SK-N-SH (cell line): ENCODE data around the gene ARHGAP26. TPM values are rescaled to one million over a fixed set of nuclear protein-coding genes. Genes with fewer than 3 reads are reported as not detected.

Experiments
- CTCF ChIA-PET: fragments of 300-600, 350-600 bp; formaldehyde crosslinking; extraction: SDS; loops from one replicate; lab custom pipeline; 2021; lab: Yijun Ruan, JAX
- POLR2A ChIA-PET: fragments of 350-600 bp; sonication (Branson Sonifier 250); formaldehyde crosslinking; extraction: SDS; loops from one replicate; lab custom pipeline; 2020; ENCODE audit warnings: antibody characterized with exemption, inconsistent platforms; lab: Yijun Ruan, JAX
- DNase-seq: peaks from one replicate; pipeline ENCODE4 v3.0.0; 2012
- H2AFZ ChIP-seq: fragments of 200-600 bp; sonication (generic); 2 replicates; pipeline ENCODE4 v1.8.1; 2016; ENCODE audit warnings: antibody characterized with exemption, mild to moderate bottlenecking, low read depth
- H3F3A ChIP-seq: fragments of 200-600 bp; sonication (generic); replicated peaks from 2 replicates; pipeline ENCODE3; 2016; ENCODE audit warnings: antibody characterized with exemption, mild to moderate bottlenecking; ENCODE audit not compliant: insufficient read depth
- H3K27ac ChIP-seq, 2 experiments: fragments of 200-500 bp in 1 of 2; fragments of 200-600 bp in 1 of 2; sonication (Bioruptor generic) in 1 of 2; sonication (generic), shearing (Covaris generic) in 1 of 2; 2 replicates each; pipeline versions ENCODE4 v1.5.1 to v1.6.1; 2014 to 2016; ENCODE audit warnings: low read depth in 2 of 2, inconsistent platforms in 1 of 2, low read length in 1 of 2, mild to moderate bottlenecking in 1 of 2, mixed read lengths in 1 of 2
- H3K27me3 ChIP-seq: fragments of 200-600 bp; sonication (generic), shearing (Covaris generic); 2 replicates; pipeline ENCODE4 v1.6.1; 2016; ENCODE audit warnings: mixed run types; ENCODE audit not compliant: insufficient read depth
- H3K36me3 ChIP-seq, 2 experiments: fragments of 200-500 bp in 1 of 2; fragments of 200-600 bp in 1 of 2; sonication (Bioruptor generic) in 1 of 2; sonication (generic) in 1 of 2; replicated peaks in 1 of 2; 2 replicates each; pipeline versions ENCODE3 to v1.5.1; 2014 to 2016; ENCODE audit warnings: low read length in 1 of 2, mild to moderate bottlenecking in 1 of 2; ENCODE audit not compliant: insufficient read depth in 2 of 2, control insufficient read depth in 1 of 2
- H3K4me1 ChIP-seq, 2 experiments: fragments of 200-500 bp in 1 of 2; fragments of 200-600 bp in 1 of 2; sonication (Bioruptor generic) in 1 of 2; sonication (generic), shearing (Covaris generic) in 1 of 2; 2 replicates each; pipeline versions ENCODE4 v1.5.1 to v1.6.1; 2014 to 2016; ENCODE audit warnings: low read depth in 1 of 2, low read length in 1 of 2, mixed run types in 1 of 2; ENCODE audit not compliant: insufficient read depth in 2 of 2, control insufficient read depth in 1 of 2
- H3K4me2 ChIP-seq: fragments of 200-600 bp; sonication (generic), shearing (Covaris generic); 2 replicates; pipeline ENCODE4 v1.6.1; 2017; ENCODE audit warnings: mixed run types
- H3K4me3 ChIP-seq, 2 experiments: fragments of 200-500 bp in 1 of 2; fragments of 200-600 bp in 1 of 2; sonication (Bioruptor generic) in 1 of 2; sonication (generic), shearing (Covaris generic) in 1 of 2; 2 replicates each; pipeline versions ENCODE4 v1.5.1 to v1.8.1; 2014 to 2016; ENCODE audit warnings: low read depth in 2 of 2, inconsistent platforms in 1 of 2, low read length in 1 of 2, mild to moderate bottlenecking in 1 of 2, mixed read lengths in 1 of 2, moderate library complexity in 1 of 2
- H3K79me2 ChIP-seq: fragments of 200-600 bp; sonication (generic); 2 replicates; pipeline ENCODE4 v1.8.1; 2017; ENCODE audit warnings: mild to moderate bottlenecking; ENCODE audit not compliant: insufficient read depth
- H3K9ac ChIP-seq: fragments of 200-600 bp; sonication (generic); 2 replicates; pipeline ENCODE4 v1.6.1; 2017; ENCODE audit warnings: mixed run types
- H3K9me2 ChIP-seq: fragments of 200-600 bp; sonication (generic); 2 replicates; pipeline ENCODE4 v1.6.1; 2017; ENCODE audit warnings: mixed run types
- H3K9me3 ChIP-seq: fragments of 200-600 bp; sonication (generic); 2 replicates; pipeline ENCODE4 v1.6.1; 2017; ENCODE audit warnings: mixed run types, mild to moderate bottlenecking, moderate library complexity
- H4K20me1 ChIP-seq: fragments of 200-600 bp; sonication (generic); 2 replicates; pipeline ENCODE4 v1.6.1; 2017; ENCODE audit warnings: mild to moderate bottlenecking, mixed run types; ENCODE audit not compliant: insufficient read depth
- EZH2phosphoT487 ChIP-seq: fragments of 200-600 bp; sonication (generic); IDR thresholded peaks from 2 replicates; pipeline ENCODE4 v1.6.1; 2017; ENCODE audit warnings: low read depth, mixed run types, mild to moderate bottlenecking, antibody characterized with exemption, moderate library complexity, borderline replicate concordance
- FOSL2 ChIP-seq: IDR thresholded peaks from 2 replicates; pipeline ENCODE4 v1.4.0; 2012; ENCODE audit warnings: low read depth, mild to moderate bottlenecking, moderate library complexity, borderline replicate concordance
- FOXJ3 ChIP-seq: sonication (generic); formaldehyde crosslinking; IDR thresholded peaks from 2 replicates; pipeline ENCODE4 v1.5.1; 2020; ENCODE audit warnings: mild to moderate bottlenecking, missing genetic modification reagents
- FOXM1 ChIP-seq: IDR thresholded peaks from 2 replicates; pipeline ENCODE4 v1.4.0; 2012; ENCODE audit warnings: low read depth, mild to moderate bottlenecking
- GABPA ChIP-seq: IDR thresholded peaks from 2 replicates; pipeline ENCODE4 v1.4.0; 2012; ENCODE audit warnings: low read depth, mild to moderate bottlenecking
- NFIC ChIP-seq: IDR thresholded peaks from 2 replicates; pipeline ENCODE4 v1.4.0; 2012; ENCODE audit warnings: borderline replicate concordance
- NRF1 ChIP-seq: IDR thresholded peaks from 2 replicates; pipeline ENCODE4 v1.6.1; 2012; ENCODE audit warnings: low read depth, mild to moderate bottlenecking, low read length
- POLR2AphosphoS5 ChIP-seq: IDR thresholded peaks from 2 replicates; pipeline ENCODE4 v1.6.1; 2012; ENCODE audit warnings: low read depth, low read length
- REST ChIP-seq: IDR thresholded peaks from 2 replicates; pipeline ENCODE4 v1.6.1; 2012; ENCODE audit warnings: mild to moderate bottlenecking, low read depth, low read length, moderate library complexity
- RFX5 ChIP-seq: IDR thresholded peaks from 2 replicates; pipeline ENCODE4 v1.6.1; 2012; ENCODE audit warnings: mild to moderate bottlenecking, improper control_type of control experiment, low read length
- SIN3A ChIP-seq: IDR thresholded peaks from 2 replicates; pipeline ENCODE4 v1.6.1; 2012; ENCODE audit warnings: low read depth, mild to moderate bottlenecking, low read length, moderate library complexity, borderline replicate concordance
- SMC3 ChIP-seq: IDR thresholded peaks from 2 replicates; pipeline ENCODE4 v1.6.1; 2012; ENCODE audit warnings: low read depth, low read length, improper control_type of control experiment
- TAF1 ChIP-seq: IDR thresholded peaks from 2 replicates; pipeline ENCODE4 v1.6.1; 2012; ENCODE audit warnings: low read depth, mild to moderate bottlenecking, low read length, moderate library complexity, borderline replicate concordance
- TCF12 ChIP-seq: IDR thresholded peaks from 2 replicates; pipeline ENCODE4 v1.4.0; 2012
- USF1 ChIP-seq: IDR thresholded peaks from 2 replicates; pipeline ENCODE4 v1.4.0; 2012; ENCODE audit warnings: low read depth, borderline replicate concordance
- YY1 ChIP-seq: IDR thresholded peaks from 2 replicates; pipeline ENCODE4 v1.4.0; 2012; ENCODE audit warnings: low read depth, mild to moderate bottlenecking
- WGBS: methylation state at CpG from one replicate; pipeline ENCODE4 v1.1.6; 2017; ENCODE audit warnings: low lambda C conversion rate; 5-methylcytosine and 5-hydroxymethylcytosine counted together
- polyA plus RNA-seq, 3 experiments: library from polyadenylated mRNA; depleted of rRNA; stranded (reverse); fragments of >200 nt; gene quantifications; 2 replicates each; pipeline ENCODE4 v1.2.3, GENCODE V29; 2012
- TF ChIP-seq, protein P1 (sequence below): IDR thresholded peaks from 2 replicates; pipeline ENCODE4 v1.4.0; 2012; ENCODE audit warnings: low read depth, borderline replicate concordance
- TF ChIP-seq, protein P2 (sequence below): IDR thresholded peaks from 2 replicates; pipeline ENCODE4; 2012
- TF ChIP-seq, protein P3 (sequence below): IDR thresholded peaks from 2 replicates; pipeline ENCODE4 v1.4.0; 2012; ENCODE audit warnings: low read depth
- TF ChIP-seq, protein P4 (sequence below): fragments of 150-350 bp; IDR thresholded peaks from 2 replicates; pipeline ENCODE4 v1.6.1; 2016; ENCODE audit warnings: mild to moderate bottlenecking, low read depth, low read length

ARHGAP26 gene
- polyA plus RNA-seq, 1 of the 3 experiments (the other 2 are of a cell fraction), result 6.1 TPM

- H3K4me1 ChIP-seq, result peaks cover 0 to 17% of the 10 kb centered on the region in 2 experiments; a peak in 2 of 4 replicates
- TF ChIP-seq FOSL2, result no peak
- TF ChIP-seq, protein P1, sequence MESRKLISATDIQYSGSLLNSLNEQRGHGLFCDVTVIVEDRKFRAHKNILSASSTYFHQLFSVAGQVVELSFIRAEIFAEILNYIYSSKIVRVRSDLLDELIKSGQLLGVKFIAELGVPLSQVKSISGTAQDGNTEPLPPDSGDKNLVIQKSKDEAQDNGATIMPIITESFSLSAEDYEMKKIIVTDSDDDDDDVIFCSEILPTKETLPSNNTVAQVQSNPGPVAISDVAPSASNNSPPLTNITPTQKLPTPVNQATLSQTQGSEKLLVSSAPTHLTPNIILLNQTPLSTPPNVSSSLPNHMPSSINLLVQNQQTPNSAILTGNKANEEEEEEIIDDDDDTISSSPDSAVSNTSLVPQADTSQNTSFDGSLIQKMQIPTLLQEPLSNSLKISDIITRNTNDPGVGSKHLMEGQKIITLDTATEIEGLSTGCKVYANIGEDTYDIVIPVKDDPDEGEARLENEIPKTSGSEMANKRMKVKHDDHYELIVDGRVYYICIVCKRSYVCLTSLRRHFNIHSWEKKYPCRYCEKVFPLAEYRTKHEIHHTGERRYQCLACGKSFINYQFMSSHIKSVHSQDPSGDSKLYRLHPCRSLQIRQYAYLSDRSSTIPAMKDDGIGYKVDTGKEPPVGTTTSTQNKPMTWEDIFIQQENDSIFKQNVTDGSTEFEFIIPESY, result no peak
- TF ChIP-seq POLR2AphosphoS5, result no peak
- TF ChIP-seq EZH2phosphoT487, result no peak
- no peak for TF ChIP-seq GABPA
- TF ChIP-seq, protein P2, sequence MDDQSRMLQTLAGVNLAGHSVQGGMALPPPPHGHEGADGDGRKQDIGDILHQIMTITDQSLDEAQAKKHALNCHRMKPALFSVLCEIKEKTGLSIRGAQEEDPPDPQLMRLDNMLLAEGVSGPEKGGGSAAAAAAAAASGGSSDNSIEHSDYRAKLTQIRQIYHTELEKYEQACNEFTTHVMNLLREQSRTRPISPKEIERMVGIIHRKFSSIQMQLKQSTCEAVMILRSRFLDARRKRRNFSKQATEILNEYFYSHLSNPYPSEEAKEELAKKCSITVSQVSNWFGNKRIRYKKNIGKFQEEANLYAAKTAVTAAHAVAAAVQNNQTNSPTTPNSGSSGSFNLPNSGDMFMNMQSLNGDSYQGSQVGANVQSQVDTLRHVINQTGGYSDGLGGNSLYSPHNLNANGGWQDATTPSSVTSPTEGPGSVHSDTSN, result no peak
- TF ChIP-seq FOXM1, result no peak
- no peak for TF ChIP-seq RFX5
- TF ChIP-seq REST, result no peak
- no peak for TF ChIP-seq SIN3A
- TF ChIP-seq TCF12, result no peak
- TF ChIP-seq, protein P3, sequence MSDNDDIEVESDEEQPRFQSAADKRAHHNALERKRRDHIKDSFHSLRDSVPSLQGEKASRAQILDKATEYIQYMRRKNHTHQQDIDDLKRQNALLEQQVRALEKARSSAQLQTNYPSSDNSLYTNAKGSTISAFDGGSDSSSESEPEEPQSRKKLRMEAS, result no peak
- TF ChIP-seq FOXJ3 (CRISPR knock-in tag), result no peak
- TF ChIP-seq YY1, result no peak
- no peak for TF ChIP-seq NRF1
- no peak for TF ChIP-seq USF1
- no peak for TF ChIP-seq NFIC
- TF ChIP-seq TAF1, result no peak
- no peak for TF ChIP-seq SMC3
- TF ChIP-seq, protein P4, sequence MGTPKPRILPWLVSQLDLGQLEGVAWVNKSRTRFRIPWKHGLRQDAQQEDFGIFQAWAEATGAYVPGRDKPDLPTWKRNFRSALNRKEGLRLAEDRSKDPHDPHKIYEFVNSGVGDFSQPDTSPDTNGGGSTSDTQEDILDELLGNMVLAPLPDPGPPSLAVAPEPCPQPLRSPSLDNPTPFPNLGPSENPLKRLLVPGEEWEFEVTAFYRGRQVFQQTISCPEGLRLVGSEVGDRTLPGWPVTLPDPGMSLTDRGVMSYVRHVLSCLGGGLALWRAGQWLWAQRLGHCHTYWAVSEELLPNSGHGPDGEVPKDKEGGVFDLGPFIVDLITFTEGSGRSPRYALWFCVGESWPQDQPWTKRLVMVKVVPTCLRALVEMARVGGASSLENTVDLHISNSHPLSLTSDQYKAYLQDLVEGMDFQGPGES, result no peak
- TF ChIP-seq, all 33 proteins: peak for 0
- H3K9me3 ChIP-seq, result no peaks in the 10 kb centered on the region
- peak overlapping the region; percentile 46 for H3K4me2 ChIP-seq
- H3F3A ChIP-seq, result peaks cover 4% of the 10 kb centered on the region
- DNase-seq, result no peak
- H2AFZ ChIP-seq, result peak overlapping the region; percentile 76; the same call in 1 of the 2 replicates
- no peaks in the 10 kb centered on the region for H3K9me2 ChIP-seq
- H3K27me3 ChIP-seq, result no peaks in the 10 kb centered on the region
- CTCF ChIA-PET, result no interaction called here
- POLR2A ChIA-PET, result no interaction called here
- H3K36me3 ChIP-seq, result peaks cover 0 to 11% of the 10 kb centered on the region in 2 experiments
- peak overlapping the region in 1 of 2 experiments; percentile 71; a peak in 2 of 4 replicates for H3K27ac ChIP-seq
- WGBS, result 97% methylated on average over 3 of the region's 3 CpGs
- no peaks in the 10 kb centered on the region for H3K79me2 ChIP-seq
- peak overlapping the region; percentile 45; the same call in 1 of the 2 replicates for H3K9ac ChIP-seq
- H4K20me1 ChIP-seq, result no peaks in the 10 kb centered on the region
- H3K4me3 ChIP-seq, result no peak overlapping the region
Observed at GRCh38 chr5:143155455-143155854, 385.3 kb downstream of the ARHGAP26 start.
